ENCODE measurements around the gene ASB18. TPM values are rescaled to one million over a fixed set of nuclear protein-coding genes. Genes with fewer than 3 reads are reported as not detected.

Gene ASB18
- total and polyA plus RNA-seq, 2 of the 8 experiments (the other 6 are each of a cell fraction or from before 2014, with no cell fraction given) = not detected

- Histone ChIP-seq H3K79me2 (ENCODE audit: control insufficient read depth in 1 of 2, insufficient read depth in 2 of 2, low read length in 2 of 2) (no peaks in the 10 kb centered on the region), H3K14ac (ENCODE audit: insufficient read length) (no peak overlapping the region), H2AFZ (ENCODE audit: low read length) (no peak overlapping the region), H2AK5ac (ENCODE audit: low read depth, low read length) (no peak overlapping the region), H3K56ac (replicated peaks; ENCODE audit: insufficient read length, low read depth, low read length) (no peak overlapping the region), H3K23me2 (ENCODE audit: low read depth, low read length) (no peaks in the 10 kb centered on the region), H3K9me3 (ENCODE audit: insufficient read depth in 2 of 2, low read depth in 1 of 2, low read length in 1 of 2) (no peaks in the 10 kb centered on the region), H3K4me3 (ENCODE audit: extremely low read depth in 1 of 4, insufficient read depth in 2 of 4, low read depth in 3 of 4, low read length in 4 of 4) (no peak overlapping the region), H2BK20ac (ENCODE audit: low read length) (no peak overlapping the region), H3K18ac (ENCODE audit: extremely low read depth, low read length) (no peak overlapping the region), H3K36me3 (ENCODE audit: control insufficient read depth in 2 of 4, insufficient read depth in 4 of 4, low read length in 3 of 4) (no peaks in the 10 kb centered on the region), H3K4me2 (ENCODE audit: insufficient read depth in 1 of 2, low read depth in 2 of 2, low read length in 2 of 2) (no peak overlapping the region), H4K8ac (ENCODE audit: extremely low read depth, insufficient read depth, low read length) (no peak overlapping the region), H3K23ac (ENCODE audit: insufficient read length) (no peak overlapping the region), H4K20me1 (replicated peaks in 1 of 2; ENCODE audit: control insufficient read depth in 1 of 2, insufficient read depth in 2 of 2, low read length in 2 of 2) (no peaks in the 10 kb centered on the region), H2BK12ac (ENCODE audit: low read depth, low read length) (no peak overlapping the region), H3K27ac (ENCODE audit: low read depth, low read length) (no peak overlapping the region), H4K5ac (ENCODE audit: insufficient read length, low read depth, low read length) (no peak overlapping the region), H4K91ac (replicated peaks; ENCODE audit: insufficient read length, low read length) (no peak overlapping the region), H2BK5ac (ENCODE audit: low read depth, low read length) (no peak overlapping the region), H3K4ac (replicated peaks; ENCODE audit: insufficient read length, low read depth, low read length) (no peak overlapping the region), H3K9ac (replicated peaks in 1 of 4; ENCODE audit: extremely low read depth in 1 of 4, low read depth in 3 of 4, low read length in 3 of 4) (no peak overlapping the region), H3K4me1 (replicated peaks in 1 of 4; ENCODE audit: control insufficient read depth in 3 of 4, insufficient read depth in 4 of 4, low read length in 3 of 4) (peaks cover 3 to 8% (median 7%) of the 10 kb centered on the region in 4 experiments; a peak in 5 of 7 replicates), H3K79me1 (ENCODE audit: low read depth, low read length) (no peaks in the 10 kb centered on the region), H2BK120ac (replicated peaks; ENCODE audit: low read depth, low read length) (no peak overlapping the region), H3K27me3 (replicated peaks in 1 of 4; ENCODE audit: control insufficient read depth in 3 of 4, extremely low read depth in 1 of 4, insufficient read depth in 3 of 4, low read length in 3 of 4) (no peaks in the 10 kb centered on the region), H2BK15ac (ENCODE audit: low read length) (no peak overlapping the region)
- TF ChIP-seq CTCF (IDR thresholded peaks at IDR 0.05; ENCODE audit: control extremely low read depth in 1 of 3, insufficient read depth in 1 of 3, low read depth in 1 of 3, low read length in 3 of 3) (no peak), JUN (IDR thresholded peaks at IDR 0.05; ENCODE audit: low read depth, low read length) (no peak), RNF2 (IDR thresholded peaks at IDR 0.05; ENCODE audit: borderline replicate concordance, low read depth, low read length, missing control alignments, poor library complexity, severe bottlenecking) (no peak), TAF1 (IDR thresholded peaks at IDR 0.05; ENCODE audit: low read depth, low read length) (no peak), HDAC2 (IDR thresholded peaks at IDR 0.05; ENCODE audit: borderline replicate concordance in 1 of 2, low read depth in 2 of 2, low read length in 2 of 2) (no peak)
- ChIA-PET CTCF (ENCODE audit: partially characterized antibody) (no interaction called here), POLR2A (ENCODE audit: partially characterized antibody) (no interaction called here)
- WGBS, 2 experiments (ENCODE audit: extremely low coverage in 1 of 2, insufficient coverage in 1 of 2, insufficient read length in 1 of 2, insufficient replicate concordance in 2 of 2, low coverage in 1 of 2, low lambda C conversion rate in 2 of 2, missing lambda C conversion rate in 1 of 2) = 91% methylated on average over 6 of the region's 6 CpGs; no CpG with 5 or more reads in 1 of the 2 experiments
- DNase-seq (ENCODE audit: low read depth in 1 of 2, low spot score in 2 of 2) (no peak), FAIRE-seq (no peak)
Measured at GRCh38 chr2:236302555-236302954, 38.3 kb upstream of the ASB18 start.

Data from H1 (cell line).